Measurements from ENCODE around the gene R3HCC1L.

R3HCC1L gene

GRCh38 chr10:98260350-98260749 lies 125.9 kb downstream of the R3HCC1L start:
- TF ChIP-seq ZNF274 (IDR thresholded peaks at IDR 0.05; ENCODE audit: low read depth, low read length), result no peak
- H3K4me3 ChIP-seq (ENCODE audit: low read length), result no peak overlapping the region

- TF ChIP-seq ZNF274 (IDR thresholded peaks at IDR 0.05; ENCODE audit: low read depth, low read length), result no peak
- no peak overlapping the region for H3K4me3 ChIP-seq (ENCODE audit: low read length)
Observed at GRCh38 chr10:98260752-98261151, 126.3 kb downstream of the R3HCC1L start.

- no peak overlapping the region for H3K4me3 ChIP-seq (ENCODE audit: low read length)
- no peak for TF ChIP-seq ZNF274 (IDR thresholded peaks at IDR 0.05; ENCODE audit: low read depth, low read length)
Observed at GRCh38 chr10:98261436-98262277, 127.2 kb downstream of the R3HCC1L start.

GRCh38 chr10:98262571-98262970 lies 128.1 kb downstream of the R3HCC1L start:
- H3K4me3 ChIP-seq (ENCODE audit: low read length), result no peak overlapping the region
- TF ChIP-seq ZNF274 (IDR thresholded peaks at IDR 0.05; ENCODE audit: low read depth, low read length), result no peak

- TF ChIP-seq ZNF274 (IDR thresholded peaks at IDR 0.05; ENCODE audit: low read depth, low read length), result no peak
- H3K4me3 ChIP-seq (ENCODE audit: low read length), result no peak overlapping the region
Observed at GRCh38 chr10:98263088-98263487, 128.6 kb downstream of the R3HCC1L start.

GRCh38 chr10:98264378-98265065 lies 130.1 kb downstream of the R3HCC1L start:
- no peak for TF ChIP-seq ZNF274 (IDR thresholded peaks at IDR 0.05; ENCODE audit: low read depth, low read length)
- H3K4me3 ChIP-seq (ENCODE audit: low read length), result no peak overlapping the region

GRCh38 chr10:98265403-98266378 lies 131.2 kb downstream of the R3HCC1L start:
- no peak overlapping the region for H3K4me3 ChIP-seq (ENCODE audit: low read length)
- TF ChIP-seq ZNF274 (IDR thresholded peaks at IDR 0.05; ENCODE audit: low read depth, low read length), result no peak

- no peak for TF ChIP-seq ZNF274 (IDR thresholded peaks at IDR 0.05; ENCODE audit: low read depth, low read length)
- H3K4me3 ChIP-seq (ENCODE audit: low read length), result no peak overlapping the region
Observed at GRCh38 chr10:98266647-98267046, 132.2 kb downstream of the R3HCC1L start.

GRCh38 chr10:98267069-98267893 lies 132.8 kb downstream of the R3HCC1L start:
- TF ChIP-seq ZNF274 (IDR thresholded peaks at IDR 0.05; ENCODE audit: low read depth, low read length), result no peak
- H3K4me3 ChIP-seq (ENCODE audit: low read length), result no peak overlapping the region

- no peak within 1 kb of the TSS for H3K4me3 ChIP-seq (ENCODE audit: low read length)
- TF ChIP-seq ZNF274 (IDR thresholded peaks at IDR 0.05; ENCODE audit: low read depth, low read length), result no peak
Observed at GRCh38 chr10:98267894-98268693, 133.6 kb downstream of the R3HCC1L start, which contains the start of gene LOXL4. TSS of gene LOXL4 (minus strand) at chr10:98268194. CDS start at chr10:98263019, 5,175 bp downstream.

GRCh38 chr10:98268694-98269431 lies 134.4 kb downstream of the R3HCC1L start:
- H3K4me3 ChIP-seq (ENCODE audit: low read length), result no peak overlapping the region
- no peak for TF ChIP-seq ZNF274 (IDR thresholded peaks at IDR 0.05; ENCODE audit: low read depth, low read length)

GRCh38 chr10:98269435-98269912 lies 135.0 kb downstream of the R3HCC1L start:
- TF ChIP-seq ZNF274 (IDR thresholded peaks at IDR 0.05; ENCODE audit: low read depth, low read length), result no peak
- no peak overlapping the region for H3K4me3 ChIP-seq (ENCODE audit: low read length)

Measured in GM08714 (cell line).